NAMALWA (cell line): ENCODE results near the gene SPOP.
"Not testable (repeated sequence)": the region's sequence is repeated elsewhere in the genome, so short reads cannot be mapped to it uniquely, and the experiment has no call there.

Experiments
- DNase-seq: peaks from one replicate; pipeline ENCODE4 v3.0.0-alpha.2; 2015; ENCODE audit warnings: low spot score

Gene SPOP

GRCh38 chr17:49571764-49572163 lies 106.1 kb downstream of the SPOP start:
- DNase-seq, result no peak

GRCh38 chr17:49571283-49571682 lies 106.6 kb downstream of the SPOP start:
- no peak for DNase-seq

GRCh38 chr17:49570540-49571242 lies 107.2 kb downstream of the SPOP start:
- DNase-seq, result no peak

GRCh38 chr17:49568695-49569047 lies 109.2 kb downstream of the SPOP start:
- DNase-seq, result peak; percentile 23

- peak; percentile 86 for DNase-seq
Observed at GRCh38 chr17:49567871-49568694, 109.8 kb downstream of the SPOP start.

- no peak for DNase-seq
Observed at GRCh38 chr17:49567104-49567521, 110.8 kb downstream of the SPOP start.

GRCh38 chr17:49566668-49567071 lies 111.2 kb downstream of the SPOP start:
- DNase-seq, result no peak

GRCh38 chr17:49565948-49566491 lies 111.9 kb downstream of the SPOP start:
- no peak for DNase-seq

GRCh38 chr17:49564638-49565037 lies 113.3 kb downstream of the SPOP start:
- no peak for DNase-seq

- peak; percentile 68 for DNase-seq
Observed at GRCh38 chr17:49557312-49558024, 120.4 kb downstream of the SPOP start.

- DNase-seq, result peak; percentile 83
Observed at GRCh38 chr17:49556223-49556943, 121.5 kb downstream of the SPOP start.

GRCh38 chr17:49555495-49556222 lies 122.2 kb downstream of the SPOP start:
- no peak for DNase-seq

GRCh38 chr17:49554694-49555494 lies 123.0 kb downstream of the SPOP start:
- no peak for DNase-seq

- DNase-seq, result no peak
Observed at GRCh38 chr17:49553676-49554335, 124.1 kb downstream of the SPOP start.

- no peak for DNase-seq
Observed at GRCh38 chr17:49552070-49552751, 125.7 kb downstream of the SPOP start.

GRCh38 chr17:49551221-49552069 lies 126.5 kb downstream of the SPOP start:
- DNase-seq, result no peak

- not testable (repeated sequence) for DNase-seq
Observed at GRCh38 chr17:49550764-49551163, 127.1 kb downstream of the SPOP start.
